ENCODE data around the gene ERN1. TPM values are rescaled to one million over a fixed set of nuclear protein-coding genes. Genes with fewer than 3 reads are reported as not detected.

The ERN1 gene
- polyA plus RNA-seq, 1 donor from 2014 or later: 2.3 TPM

DNA sequence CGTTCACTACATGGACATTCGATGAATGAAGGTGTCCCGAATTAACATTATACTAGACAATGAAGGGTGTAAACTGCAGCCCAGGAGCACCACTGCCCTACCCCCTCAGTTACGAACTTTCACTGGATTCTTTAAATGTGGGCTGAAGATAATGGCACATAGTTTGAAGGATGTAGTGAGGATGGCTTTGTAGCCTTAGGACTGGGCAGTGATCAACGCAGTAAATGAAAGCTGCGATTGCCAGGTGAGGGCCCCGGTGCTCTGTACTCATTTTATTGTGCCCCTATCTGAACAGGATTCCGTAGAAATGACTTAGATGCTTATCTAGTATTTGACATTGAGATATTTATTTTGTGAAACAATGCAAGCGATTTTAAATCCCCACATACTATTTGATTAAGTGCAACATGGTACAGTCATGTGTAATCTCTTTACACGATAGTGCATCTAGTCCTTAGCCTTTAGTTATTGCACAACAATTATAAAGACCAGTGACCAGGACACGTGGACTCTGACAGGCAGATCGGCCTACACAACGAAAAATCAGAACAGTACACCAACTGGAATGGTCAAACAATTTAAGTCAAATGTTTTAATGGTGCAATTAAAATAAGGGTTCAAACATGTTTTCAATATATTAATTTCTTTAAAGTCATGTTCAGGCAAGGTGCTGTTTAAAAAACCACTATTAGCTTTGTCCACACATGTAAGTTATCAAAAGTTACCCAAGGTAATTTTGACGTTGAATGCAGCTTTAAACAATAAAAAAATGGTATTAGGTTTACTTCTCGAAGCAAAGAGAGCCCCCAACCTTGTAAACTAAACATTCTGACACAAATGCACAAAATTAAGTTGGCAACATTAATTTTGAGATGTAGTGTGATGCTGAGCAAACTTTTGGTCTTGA, 17.4 kb upstream of the ERN1 start:
- peak; percentile 9 for TF ChIP-seq CTCF (IDR thresholded peaks at IDR 0.05; ENCODE audit: poor library complexity, severe bottlenecking)
- TF ChIP-seq EP300 (conservative IDR thresholded peaks at IDR 0.05; ENCODE audit: poor library complexity, severe bottlenecking): no peak
- H2AFZ ChIP-seq (ENCODE audit: low read depth, low read length): no peak overlapping the region
- peaks cover 3% of the 10 kb centered on the region for H3K79me2 ChIP-seq (replicated peaks; ENCODE audit: insufficient read depth, low read length)
- no peaks in the 10 kb centered on the region for H3K36me3 ChIP-seq (ENCODE audit: insufficient read depth, low read length)
- no peaks in the 10 kb centered on the region for H3K27me3 ChIP-seq (ENCODE audit: insufficient read depth, low read depth, low read length)
- H3K9me3 ChIP-seq (ENCODE audit: low read length): no peaks in the 10 kb centered on the region
- no peaks in the 10 kb centered on the region for H3K9me2 ChIP-seq (ENCODE audit: insufficient read depth, low read length)
- no peaks in the 10 kb centered on the region for H4K20me1 ChIP-seq (ENCODE audit: insufficient read depth)
- H3K4me3 ChIP-seq (ENCODE audit: low read length): peak overlapping the region; percentile 88
- H3K27ac ChIP-seq (ENCODE audit: low read length): peak overlapping the region; percentile 86
- H3K4me2 ChIP-seq (ENCODE audit: low read length): peak overlapping the region; percentile 68
- no peaks in the 10 kb centered on the region for H3F3A ChIP-seq (ENCODE audit: insufficient read depth, low read length, poor library complexity, severe bottlenecking)
- peak overlapping the region; percentile 78 for H3K9ac ChIP-seq (ENCODE audit: low read length)

DNA sequence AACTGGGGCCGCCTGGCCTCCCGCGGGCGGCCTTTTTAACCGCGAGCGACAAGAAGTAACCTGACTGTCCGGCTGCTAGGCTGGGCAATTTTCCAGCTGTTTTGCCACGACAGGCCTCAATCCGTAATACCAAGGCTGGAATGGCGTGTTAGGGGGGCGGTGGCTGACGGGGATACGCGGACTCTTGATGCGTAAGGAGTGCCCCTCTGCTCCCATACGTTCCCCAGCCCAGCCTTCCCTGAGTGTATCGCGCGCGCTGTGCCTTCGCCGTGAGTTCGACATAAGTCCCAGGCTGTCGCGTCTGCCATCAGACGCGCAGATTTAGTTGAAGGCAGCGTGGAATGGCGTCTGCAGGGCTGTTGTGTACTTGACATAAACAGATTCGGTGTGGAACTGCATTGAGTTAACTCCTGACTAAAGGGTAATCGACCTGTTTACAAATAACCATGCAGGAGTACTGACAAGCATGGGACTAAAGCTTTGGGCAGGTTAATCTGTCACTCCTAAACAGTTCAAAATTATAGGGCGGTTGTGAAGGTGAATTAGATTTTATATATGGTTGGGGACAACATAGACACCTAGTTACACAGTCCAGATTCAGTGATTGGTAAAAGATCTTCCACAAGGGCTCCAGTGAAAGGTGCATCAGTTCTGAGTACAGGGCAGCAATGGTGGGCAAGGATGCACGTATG, 16.6 kb upstream of the ERN1 start:
- no peaks in the 10 kb centered on the region for H4K20me1 ChIP-seq (ENCODE audit: insufficient read depth)
- H3K4me3 ChIP-seq (ENCODE audit: low read length): peak overlapping the region; percentile 88
- no peaks in the 10 kb centered on the region for H3F3A ChIP-seq (ENCODE audit: insufficient read depth, low read length, poor library complexity, severe bottlenecking)
- H3K9ac ChIP-seq (ENCODE audit: low read length): peak overlapping the region; percentile 78
- no peaks in the 10 kb centered on the region for H3K9me2 ChIP-seq (ENCODE audit: insufficient read depth, low read length)
- H3K36me3 ChIP-seq (ENCODE audit: insufficient read depth, low read length): no peaks in the 10 kb centered on the region
- H3K9me3 ChIP-seq (ENCODE audit: low read length): no peaks in the 10 kb centered on the region
- no peaks in the 10 kb centered on the region for H3K27me3 ChIP-seq (ENCODE audit: insufficient read depth, low read depth, low read length)
- H3K4me2 ChIP-seq (ENCODE audit: low read length): peak overlapping the region; percentile 68
- peak overlapping the region; percentile 86 for H3K27ac ChIP-seq (ENCODE audit: low read length)
- no peak for TF ChIP-seq EZH2 (IDR thresholded peaks at IDR 0.05; ENCODE audit: borderline replicate concordance, insufficient read depth, low read length, poor library complexity, severe bottlenecking)
- TF ChIP-seq TAF1 (IDR thresholded peaks at IDR 0.05; ENCODE audit: low read depth): no peak
- TF ChIP-seq REST (IDR thresholded peaks at IDR 0.05; ENCODE audit: borderline replicate concordance): no peak
- peak; percentile 32 for TF ChIP-seq RAD21 (conservative IDR thresholded peaks at IDR 0.05)
- H3K79me2 ChIP-seq (replicated peaks; ENCODE audit: insufficient read depth, low read length): peaks cover 3% of the 10 kb centered on the region
- H2AFZ ChIP-seq (ENCODE audit: low read depth, low read length): peak overlapping the region; percentile 62

All from neural cell (in vitro differentiated cells).